ENCODE results near the gene GJA3. TPM values are rescaled to one million over a fixed set of nuclear protein-coding genes. Genes with fewer than 3 reads are reported as not detected.

Gene GJA3
- total and polyA plus RNA-seq, 2 of the 8 experiments (the other 6 are each of a cell fraction or from before 2014, with no cell fraction given): 0.12 to 0.60 TPM

- Histone ChIP-seq H3K79me1 (ENCODE audit: low read depth, low read length) (no peaks in the 10 kb centered on the region; the same call in 1 of the 2 replicates), H3K9ac (replicated peaks in 1 of 4; ENCODE audit: extremely low read depth in 1 of 4, low read depth in 3 of 4, low read length in 3 of 4) (no peak overlapping the region), H3K9me3 (ENCODE audit: insufficient read depth in 2 of 2, low read depth in 1 of 2, low read length in 1 of 2) (no peaks in the 10 kb centered on the region), H2BK20ac (ENCODE audit: low read length) (no peak overlapping the region), H2BK120ac (replicated peaks; ENCODE audit: low read depth, low read length) (no peak overlapping the region), H3K4me1 (replicated peaks in 1 of 4; ENCODE audit: control insufficient read depth in 3 of 4, insufficient read depth in 4 of 4, low read length in 3 of 4) (peaks cover 0 to 13% (median 5%) of the 10 kb centered on the region in 4 experiments; a peak in 6 of 7 replicates), H3K27ac (ENCODE audit: low read depth, low read length) (no peak overlapping the region), H3K4ac (replicated peaks; ENCODE audit: insufficient read length, low read depth, low read length) (no peak overlapping the region), H3K56ac (replicated peaks; ENCODE audit: insufficient read length, low read depth, low read length) (no peak overlapping the region), H2BK5ac (ENCODE audit: low read depth, low read length) (no peak overlapping the region), H4K91ac (replicated peaks; ENCODE audit: insufficient read length, low read length) (no peak overlapping the region), H4K20me1 (replicated peaks in 1 of 2; ENCODE audit: control insufficient read depth in 1 of 2, insufficient read depth in 2 of 2, low read length in 2 of 2) (peaks cover 0 to 9% of the 10 kb centered on the region in 2 experiments), H2BK15ac (ENCODE audit: low read length) (no peak overlapping the region), H3K27me3 (replicated peaks in 1 of 4; ENCODE audit: control insufficient read depth in 3 of 4, extremely low read depth in 1 of 4, insufficient read depth in 3 of 4, low read length in 3 of 4) (peaks cover 52 to 84% (median 79%) of the 10 kb centered on the region in 4 experiments), H3K23me2 (ENCODE audit: low read depth, low read length) (peaks cover 6% of the 10 kb centered on the region; the same call in 1 of the 2 replicates), H3K4me3 (ENCODE audit: extremely low read depth in 1 of 4, insufficient read depth in 2 of 4, low read depth in 3 of 4, low read length in 4 of 4) (peak overlapping the region; percentile 7 to 63 (median 42)), H4K5ac (ENCODE audit: insufficient read length, low read depth, low read length) (no peak overlapping the region), H3K36me3 (ENCODE audit: control insufficient read depth in 2 of 4, insufficient read depth in 4 of 4, low read length in 3 of 4) (no peaks in the 10 kb centered on the region; a peak in 1 of 8 replicates), H4K8ac (ENCODE audit: extremely low read depth, insufficient read depth, low read length) (peak overlapping the region; percentile 9; the same call in 1 of the 2 replicates), H2AK5ac (ENCODE audit: low read depth, low read length) (no peak overlapping the region), H3K4me2 (ENCODE audit: insufficient read depth in 1 of 2, low read depth in 2 of 2, low read length in 2 of 2) (peak overlapping the region; percentile 59 to 79), H3K23ac (ENCODE audit: insufficient read length) (no peak overlapping the region), H3K14ac (ENCODE audit: insufficient read length) (no peak overlapping the region), H2BK12ac (ENCODE audit: low read depth, low read length) (no peak overlapping the region), H3K79me2 (ENCODE audit: control insufficient read depth in 1 of 2, insufficient read depth in 2 of 2, low read length in 2 of 2) (no peaks in the 10 kb centered on the region), H3K18ac (ENCODE audit: extremely low read depth, low read length) (no peak overlapping the region), H2AFZ (ENCODE audit: low read length) (0 out of 2 replicates have a peak overlapping the region, but pooled peaks have one; percentile 6)
- ChIA-PET CTCF (ENCODE audit: partially characterized antibody) (interaction anchor here (1.1 to 2.1 kb wide), 3 partner anchors 11 to 301 kb away, joined by 4 to 17 read pairs (median 7); no protein-coding TSS in a partner anchor), POLR2A (ENCODE audit: partially characterized antibody) (no interaction called here)
- FAIRE-seq (peak; percentile 85), DNase-seq (ENCODE audit: low read depth in 1 of 2, low spot score in 2 of 2) (peak in 1 of 2 experiments; percentile 65)
- WGBS, 2 experiments (ENCODE audit: extremely low coverage in 1 of 2, insufficient coverage in 1 of 2, insufficient read length in 1 of 2, insufficient replicate concordance in 2 of 2, low coverage in 1 of 2, low lambda C conversion rate in 2 of 2, missing lambda C conversion rate in 1 of 2): 2% methylated on average over 23 of the region's 73 CpGs; no CpG with 5 or more reads in 1 of the 2 experiments
- TF ChIP-seq CEBPB (IDR thresholded peaks at IDR 0.05; ENCODE audit: low read depth, low read length) (no peak), RNF2 (IDR thresholded peaks at IDR 0.05; ENCODE audit: borderline replicate concordance, low read depth, low read length, missing control alignments, poor library complexity, severe bottlenecking) (peak; percentile 21), EZH2 (IDR thresholded peaks at IDR 0.05; ENCODE audit: low read depth, low read length, severe bottlenecking) (peak; percentile 82), SRF (IDR thresholded peaks at IDR 0.05; ENCODE audit: low read depth, low read length) (no peak), CHD2 (IDR thresholded peaks at IDR 0.05; ENCODE audit: low read length) (no peak), TEAD4 (IDR thresholded peaks at IDR 0.05; ENCODE audit: low read depth, low read length) (no peak), TAF1 (IDR thresholded peaks at IDR 0.05; ENCODE audit: low read depth, low read length) (peak; percentile 31; the same call in 1 of the 2 replicates), SUZ12 (IDR thresholded peaks at IDR 0.05; ENCODE audit: low read length) (peak; percentile 95)
- TF ChIP-seq, protein P1, sequence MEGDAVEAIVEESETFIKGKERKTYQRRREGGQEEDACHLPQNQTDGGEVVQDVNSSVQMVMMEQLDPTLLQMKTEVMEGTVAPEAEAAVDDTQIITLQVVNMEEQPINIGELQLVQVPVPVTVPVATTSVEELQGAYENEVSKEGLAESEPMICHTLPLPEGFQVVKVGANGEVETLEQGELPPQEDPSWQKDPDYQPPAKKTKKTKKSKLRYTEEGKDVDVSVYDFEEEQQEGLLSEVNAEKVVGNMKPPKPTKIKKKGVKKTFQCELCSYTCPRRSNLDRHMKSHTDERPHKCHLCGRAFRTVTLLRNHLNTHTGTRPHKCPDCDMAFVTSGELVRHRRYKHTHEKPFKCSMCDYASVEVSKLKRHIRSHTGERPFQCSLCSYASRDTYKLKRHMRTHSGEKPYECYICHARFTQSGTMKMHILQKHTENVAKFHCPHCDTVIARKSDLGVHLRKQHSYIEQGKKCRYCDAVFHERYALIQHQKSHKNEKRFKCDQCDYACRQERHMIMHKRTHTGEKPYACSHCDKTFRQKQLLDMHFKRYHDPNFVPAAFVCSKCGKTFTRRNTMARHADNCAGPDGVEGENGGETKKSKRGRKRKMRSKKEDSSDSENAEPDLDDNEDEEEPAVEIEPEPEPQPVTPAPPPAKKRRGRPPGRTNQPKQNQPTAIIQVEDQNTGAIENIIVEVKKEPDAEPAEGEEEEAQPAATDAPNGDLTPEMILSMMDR (IDR thresholded peaks at IDR 0.05; ENCODE audit: control extremely low read depth in 1 of 3, insufficient read depth in 1 of 3, low read depth in 1 of 3, low read length in 3 of 3): peak in 1 of 3 experiments; percentile 4; a peak in 1 of 4 replicates
Measured at GRCh38 chr13:20192158-20192835, 31.4 kb upstream of the GJA3 start.
